ENCODE results near the gene TMEM38A.

TMEM38A gene, protein sequence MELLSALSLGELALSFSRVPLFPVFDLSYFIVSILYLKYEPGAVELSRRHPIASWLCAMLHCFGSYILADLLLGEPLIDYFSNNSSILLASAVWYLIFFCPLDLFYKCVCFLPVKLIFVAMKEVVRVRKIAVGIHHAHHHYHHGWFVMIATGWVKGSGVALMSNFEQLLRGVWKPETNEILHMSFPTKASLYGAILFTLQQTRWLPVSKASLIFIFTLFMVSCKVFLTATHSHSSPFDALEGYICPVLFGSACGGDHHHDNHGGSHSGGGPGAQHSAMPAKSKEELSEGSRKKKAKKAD

DNA sequence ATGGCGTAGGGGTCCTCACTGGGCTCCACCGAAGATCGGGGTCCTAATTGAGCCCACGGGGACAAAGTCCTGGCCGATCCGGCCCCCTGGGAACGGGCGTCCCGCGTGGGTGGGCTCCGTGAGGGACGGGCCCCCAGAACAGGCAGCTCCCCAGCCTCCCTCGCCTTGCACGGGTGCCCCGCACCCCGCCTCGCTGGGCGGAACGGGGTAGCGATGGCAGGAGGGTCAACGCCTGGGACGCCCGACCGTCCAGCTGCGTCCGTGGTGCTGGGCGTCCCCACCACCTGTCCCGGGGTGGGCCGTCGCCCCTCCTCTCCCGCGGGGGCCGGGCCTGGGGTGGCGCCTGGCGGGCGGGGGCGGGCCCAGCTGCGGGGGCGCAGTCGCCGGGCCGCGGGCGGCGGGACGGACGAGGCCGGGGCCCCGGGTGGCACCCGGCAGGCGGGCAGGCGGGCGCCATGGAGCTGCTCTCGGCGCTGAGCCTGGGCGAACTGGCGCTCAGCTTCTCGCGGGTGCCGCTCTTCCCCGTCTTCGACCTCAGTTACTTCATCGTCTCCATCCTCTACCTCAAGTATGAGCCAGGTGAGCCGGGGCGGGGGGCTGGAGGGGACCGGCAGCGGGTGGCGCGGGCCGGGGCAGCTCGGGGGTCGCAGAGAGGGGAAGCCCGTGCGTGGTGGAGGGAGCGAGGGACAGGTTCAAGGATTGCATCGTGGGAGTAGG, at the start of gene TMEM38A:
Gene TMEM38A, plus strand, starts transcription at position 377 of the 717 bp plus-strand sequence. Its CDS starts 79 bp downstream, at position 456.
- peak within 1 kb of the TSS; percentile 99 for H3K27ac Mint-ChIP-seq
- peak; percentile 41 for DNase-seq
- no peaks in the 10 kb centered on the region for H3K9me3 Mint-ChIP-seq
- H3K4me1 Mint-ChIP-seq = peaks cover 35% of the 10 kb centered on the region
- H3K27me3 Mint-ChIP-seq = peaks cover 8% of the 10 kb centered on the region
- H3K36me3 Mint-ChIP-seq (ENCODE audit: low read depth) = peaks cover 16% of the 10 kb centered on the region
- peak; percentile 1 for ATAC-seq
- peak within 1 kb of the TSS; percentile 99 for H3K4me3 Mint-ChIP-seq

DNA sequence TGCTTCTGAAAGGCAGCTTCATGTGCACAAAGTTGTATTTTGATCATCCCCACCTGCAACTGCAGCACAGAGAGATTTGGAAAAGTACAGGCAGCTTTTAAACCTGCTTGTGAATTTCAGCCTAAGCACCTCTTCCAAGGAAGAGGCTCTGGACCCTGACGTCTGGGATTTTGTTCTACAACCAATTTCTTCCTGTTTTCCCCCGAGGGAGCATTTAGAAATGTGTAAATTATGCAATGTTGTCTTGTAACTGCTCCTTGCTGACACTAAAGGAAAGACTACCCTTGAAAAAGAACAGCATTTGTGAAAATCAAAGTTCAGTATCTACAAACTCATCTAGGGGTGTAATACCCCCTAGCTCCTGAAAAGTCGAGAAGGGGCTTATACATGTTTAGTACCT, 48.3 kb upstream of the TMEM38A start:
- ATAC-seq = no peak
- no peak overlapping the region for H3K27ac Mint-ChIP-seq
- no peak for DNase-seq
- peaks cover 60% of the 10 kb centered on the region for H3K4me1 Mint-ChIP-seq
- no peak overlapping the region for H3K4me3 Mint-ChIP-seq
- H3K36me3 Mint-ChIP-seq (ENCODE audit: low read depth) = no peaks in the 10 kb centered on the region
- H3K27me3 Mint-ChIP-seq = no peaks in the 10 kb centered on the region
- no peaks in the 10 kb centered on the region for H3K9me3 Mint-ChIP-seq

- H3K27me3 Mint-ChIP-seq = no peaks in the 10 kb centered on the region
- no peak for ATAC-seq
- H3K4me1 Mint-ChIP-seq = peaks cover 61% of the 10 kb centered on the region
- H3K36me3 Mint-ChIP-seq (ENCODE audit: low read depth) = no peaks in the 10 kb centered on the region
- H3K27ac Mint-ChIP-seq = no peak overlapping the region
- H3K4me3 Mint-ChIP-seq = no peak overlapping the region
- no peak for DNase-seq
- no peaks in the 10 kb centered on the region for H3K9me3 Mint-ChIP-seq
These were observed 47.1 kb upstream of the TMEM38A start for GRCh38 chr19:16613841-16614240.

DNA sequence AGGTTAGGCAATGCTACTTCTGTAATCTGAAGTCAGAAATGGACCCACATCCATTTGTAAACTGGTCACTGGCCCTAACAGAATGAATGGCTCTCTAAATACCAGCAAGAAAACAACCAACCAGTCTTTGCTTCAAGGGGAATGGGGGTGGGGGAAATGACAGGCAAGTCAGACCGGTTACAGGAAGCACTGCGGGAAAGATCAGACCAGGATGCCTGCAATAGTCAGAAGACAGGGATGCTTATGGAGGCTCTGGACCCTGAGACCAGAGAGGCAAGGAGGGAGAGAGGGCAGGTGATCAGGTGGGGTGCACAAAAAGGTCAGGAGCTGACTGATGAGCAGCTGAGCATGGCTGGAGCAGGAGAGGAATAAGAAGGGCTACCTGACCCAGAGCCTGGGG, 46.0 kb upstream of the TMEM38A start:
- no peaks in the 10 kb centered on the region for H3K9me3 Mint-ChIP-seq
- H3K36me3 Mint-ChIP-seq (ENCODE audit: low read depth) = no peaks in the 10 kb centered on the region
- H3K4me1 Mint-ChIP-seq = peaks cover 68% of the 10 kb centered on the region
- no peak for ATAC-seq
- no peaks in the 10 kb centered on the region for H3K27me3 Mint-ChIP-seq
- H3K27ac Mint-ChIP-seq = no peak overlapping the region
- peak overlapping the region; percentile 7 for H3K4me3 Mint-ChIP-seq
- no peak for DNase-seq

DNA sequence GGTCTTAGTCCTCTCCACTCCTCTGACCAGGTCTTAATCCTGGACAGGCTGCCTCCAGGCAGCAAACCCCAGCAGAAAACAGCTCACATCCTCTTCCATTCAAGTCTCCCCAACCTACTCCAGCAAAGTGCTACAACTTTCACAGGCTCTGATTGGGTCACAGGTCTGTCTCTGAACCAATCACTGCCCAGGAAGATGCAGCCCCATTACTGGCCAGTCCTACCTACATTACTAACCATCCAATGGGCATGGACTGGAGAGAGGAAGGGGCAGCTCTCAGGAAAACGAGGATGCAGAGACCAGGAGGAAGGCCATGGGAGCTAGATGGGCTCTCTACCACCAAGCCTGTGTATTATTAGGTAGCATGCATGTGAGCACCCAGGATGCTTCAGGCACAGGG, 45.1 kb upstream of the TMEM38A start:
- peaks cover 69% of the 10 kb centered on the region for H3K4me1 Mint-ChIP-seq
- no peaks in the 10 kb centered on the region for H3K9me3 Mint-ChIP-seq
- no peaks in the 10 kb centered on the region for H3K27me3 Mint-ChIP-seq
- H3K4me3 Mint-ChIP-seq = no peak overlapping the region
- H3K27ac Mint-ChIP-seq = no peak overlapping the region
- ATAC-seq (no peak), DNase-seq (no peak)
- H3K36me3 Mint-ChIP-seq (ENCODE audit: low read depth) = no peaks in the 10 kb centered on the region

DNA sequence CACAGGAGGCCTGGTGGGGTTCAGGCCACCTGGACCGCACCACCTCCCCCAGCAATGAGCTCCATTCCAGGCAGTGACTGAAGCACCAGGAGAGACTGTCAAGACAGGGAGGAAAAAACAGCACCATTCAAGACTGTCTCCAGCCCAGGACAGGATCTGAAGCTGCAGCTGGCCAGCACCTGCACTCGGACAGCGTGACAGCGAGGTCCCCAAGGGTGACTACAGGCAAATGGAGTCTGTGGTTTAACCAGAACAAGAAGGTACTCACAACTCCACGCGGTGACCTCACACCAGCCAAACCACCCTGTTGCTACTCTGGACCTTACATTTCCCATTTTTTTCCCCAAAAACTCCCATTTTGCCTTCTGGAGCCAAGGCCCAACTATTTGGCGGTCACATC, 42.7 kb upstream of the TMEM38A start:
- no peak overlapping the region for H3K4me3 Mint-ChIP-seq
- H3K27ac Mint-ChIP-seq = no peak overlapping the region
- no peak for ATAC-seq
- H3K36me3 Mint-ChIP-seq (ENCODE audit: low read depth) = peaks cover 2% of the 10 kb centered on the region
- H3K4me1 Mint-ChIP-seq = peaks cover 67% of the 10 kb centered on the region
- H3K27me3 Mint-ChIP-seq = no peaks in the 10 kb centered on the region
- no peak for DNase-seq
- H3K9me3 Mint-ChIP-seq = no peaks in the 10 kb centered on the region

DNA sequence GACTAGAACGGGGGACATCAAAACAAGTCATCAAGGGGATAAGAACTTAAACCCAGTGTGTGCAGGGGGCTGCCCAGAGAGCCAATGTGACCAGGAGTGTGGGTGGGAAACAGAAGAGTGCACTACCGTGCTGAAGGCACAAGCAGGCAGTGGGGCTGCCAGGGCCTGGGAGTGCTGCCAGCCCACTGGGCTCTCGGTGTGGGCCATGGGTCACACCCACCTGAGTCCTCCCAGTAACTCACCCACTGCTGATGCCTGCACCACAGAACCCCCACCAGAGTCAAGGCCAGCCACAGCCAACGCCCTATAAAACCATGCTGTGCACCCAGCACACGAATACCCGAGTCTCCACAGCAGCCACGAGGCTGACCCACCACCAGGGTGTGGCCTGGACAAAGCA, 41.5 kb upstream of the TMEM38A start:
- ATAC-seq (peak; percentile 27), DNase-seq (no peak)
- no peak overlapping the region for H3K4me3 Mint-ChIP-seq

DNA sequence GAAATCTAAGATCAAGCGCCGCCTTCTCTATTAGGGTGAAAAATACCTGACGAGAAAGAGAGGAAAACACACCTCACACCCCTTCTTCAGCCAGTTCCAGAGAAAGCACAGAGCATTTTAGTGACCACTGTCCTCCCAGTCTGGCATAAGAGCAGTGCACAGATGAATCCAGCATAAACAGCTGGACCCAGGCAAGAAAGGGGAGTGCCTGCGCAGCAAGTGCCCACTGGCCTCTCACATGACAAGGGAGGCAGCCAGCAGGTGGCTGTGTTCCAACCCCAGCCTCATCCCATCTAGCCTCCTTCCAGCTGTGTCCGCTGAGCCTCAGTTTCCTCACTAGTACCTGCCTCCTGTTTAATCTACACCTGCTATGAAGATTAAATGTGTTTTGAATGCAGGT, 40.9 kb upstream of the TMEM38A start:
- Mint-ChIP-seq H3K9me3 (no peaks in the 10 kb centered on the region), H3K27ac (no peak overlapping the region), H3K4me1 (peaks cover 74% of the 10 kb centered on the region), H3K36me3 (ENCODE audit: low read depth) (peaks cover 9% of the 10 kb centered on the region), H3K4me3 (no peak overlapping the region), H3K27me3 (no peaks in the 10 kb centered on the region)
- DNase-seq = no peak
- no peak for ATAC-seq

More for the DNA sequence above, 41.5 kb upstream of the TMEM38A start:
- H3K27ac Mint-ChIP-seq = no peak overlapping the region
- H3K27me3 Mint-ChIP-seq = no peaks in the 10 kb centered on the region
- no peaks in the 10 kb centered on the region for H3K9me3 Mint-ChIP-seq
- H3K4me1 Mint-ChIP-seq = peaks cover 72% of the 10 kb centered on the region
- H3K36me3 Mint-ChIP-seq (ENCODE audit: low read depth) = peaks cover 6% of the 10 kb centered on the region

GRCh38 chr19:16620584-16620983, 40.4 kb upstream of the TMEM38A start:
- DNase-seq (no peak), ATAC-seq (no peak)
- Mint-ChIP-seq H3K27ac (no peak overlapping the region), H3K9me3 (no peaks in the 10 kb centered on the region), H3K36me3 (ENCODE audit: low read depth) (peaks cover 14% of the 10 kb centered on the region), H3K4me1 (peaks cover 74% of the 10 kb centered on the region), H3K4me3 (no peak overlapping the region), H3K27me3 (no peaks in the 10 kb centered on the region)

GRCh38 chr19:16621165-16621800, 39.7 kb upstream of the TMEM38A start:
- DNase-seq (no peak), ATAC-seq (no peak)
- no peak overlapping the region for H3K27ac Mint-ChIP-seq
- peaks cover 75% of the 10 kb centered on the region for H3K4me1 Mint-ChIP-seq
- H3K36me3 Mint-ChIP-seq (ENCODE audit: low read depth) = peaks cover 17% of the 10 kb centered on the region
- H3K9me3 Mint-ChIP-seq = no peaks in the 10 kb centered on the region
- no peaks in the 10 kb centered on the region for H3K27me3 Mint-ChIP-seq
- H3K4me3 Mint-ChIP-seq = no peak overlapping the region

- H3K4me3 Mint-ChIP-seq = no peak overlapping the region
- ATAC-seq = no peak
- no peak overlapping the region for H3K27ac Mint-ChIP-seq
- DNase-seq = no peak
- H3K4me1 Mint-ChIP-seq = peaks cover 68% of the 10 kb centered on the region
- no peaks in the 10 kb centered on the region for H3K9me3 Mint-ChIP-seq
- peaks cover 26% of the 10 kb centered on the region for H3K36me3 Mint-ChIP-seq (ENCODE audit: low read depth)
- peaks cover 1% of the 10 kb centered on the region for H3K27me3 Mint-ChIP-seq
These were observed 37.9 kb upstream of the TMEM38A start for GRCh38 chr19:16623066-16623465.

- no peaks in the 10 kb centered on the region for H3K9me3 Mint-ChIP-seq
- H3K4me1 Mint-ChIP-seq = peaks cover 62% of the 10 kb centered on the region
- ATAC-seq (no peak), DNase-seq (no peak)
- H3K27me3 Mint-ChIP-seq = peaks cover 2% of the 10 kb centered on the region
- peaks cover 26% of the 10 kb centered on the region for H3K36me3 Mint-ChIP-seq (ENCODE audit: low read depth)
- H3K27ac Mint-ChIP-seq = no peak overlapping the region
- H3K4me3 Mint-ChIP-seq = no peak overlapping the region
These were observed 37.4 kb upstream of the TMEM38A start for GRCh38 chr19:16623576-16623975.

- DNase-seq = no peak
- Mint-ChIP-seq H3K4me1 (peaks cover 61% of the 10 kb centered on the region), H3K27ac (no peak overlapping the region), H3K4me3 (no peak overlapping the region), H3K9me3 (no peaks in the 10 kb centered on the region), H3K27me3 (peaks cover 2% of the 10 kb centered on the region), H3K36me3 (ENCODE audit: low read depth) (peaks cover 26% of the 10 kb centered on the region)
- ATAC-seq = no peak
These were observed 36.7 kb upstream of the TMEM38A start for GRCh38 chr19:16624236-16624635.

DNA sequence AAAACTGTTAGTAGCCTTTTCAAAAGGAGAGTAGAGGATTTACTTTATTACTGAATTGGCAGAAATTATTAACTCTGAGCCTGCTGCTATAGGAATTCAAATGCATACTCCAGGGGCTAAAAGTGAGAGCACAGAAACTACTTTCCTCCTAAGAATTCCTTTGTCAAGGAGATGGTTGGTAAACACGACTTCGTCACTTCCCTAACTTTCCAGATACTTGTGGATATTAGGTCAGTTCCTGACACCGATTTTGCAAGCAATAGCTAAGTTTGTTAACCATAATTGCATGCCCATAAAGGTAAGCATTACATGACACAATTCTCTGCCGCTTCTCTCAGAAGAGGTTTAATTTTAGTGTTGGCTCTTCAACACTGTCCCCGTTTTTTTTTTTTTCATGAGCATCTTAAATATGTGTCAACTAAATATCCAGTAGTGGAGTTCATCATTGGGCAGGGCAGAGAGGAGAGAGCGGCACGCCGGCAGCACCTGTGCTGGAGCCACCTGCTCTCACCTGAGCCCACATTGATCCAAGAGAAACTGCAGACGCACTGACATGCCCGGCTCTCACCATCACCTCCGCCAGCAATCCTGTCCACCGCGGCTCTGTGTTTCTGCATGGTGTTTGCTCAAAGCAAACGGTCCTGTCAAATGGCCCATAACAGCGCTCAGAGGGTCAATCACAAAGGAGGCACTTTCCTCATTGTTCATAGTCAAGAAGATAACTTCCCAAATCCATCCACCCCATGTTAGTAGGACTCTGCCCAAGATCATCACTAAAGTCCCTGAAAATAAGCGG, 35.6 kb upstream of the TMEM38A start:
- no peaks in the 10 kb centered on the region for H3K9me3 Mint-ChIP-seq
- peak overlapping the region; percentile 96 for H3K4me3 Mint-ChIP-seq
- ATAC-seq (no peak), DNase-seq (no peak)
- peaks cover 26% of the 10 kb centered on the region for H3K36me3 Mint-ChIP-seq (ENCODE audit: low read depth)
- peaks cover 56% of the 10 kb centered on the region for H3K4me1 Mint-ChIP-seq
- no peak overlapping the region for H3K27ac Mint-ChIP-seq
- H3K27me3 Mint-ChIP-seq = peaks cover 2% of the 10 kb centered on the region

All from activated naive CD8-positive, alpha-beta T cell treated with anti-CD3 and anti-CD28 coated beads, Interleukin-2, amount 50 U/mL, for 24 hours (primary cell).